EH (cell line): ENCODE results near the gene OGFR.

ENCODE experiments used
- DNase-seq: peaks from one replicate; pipeline ENCODE4 v3.0.0-alpha.2; 2015; ENCODE audit warnings: low read depth

Gene OGFR

DNA sequence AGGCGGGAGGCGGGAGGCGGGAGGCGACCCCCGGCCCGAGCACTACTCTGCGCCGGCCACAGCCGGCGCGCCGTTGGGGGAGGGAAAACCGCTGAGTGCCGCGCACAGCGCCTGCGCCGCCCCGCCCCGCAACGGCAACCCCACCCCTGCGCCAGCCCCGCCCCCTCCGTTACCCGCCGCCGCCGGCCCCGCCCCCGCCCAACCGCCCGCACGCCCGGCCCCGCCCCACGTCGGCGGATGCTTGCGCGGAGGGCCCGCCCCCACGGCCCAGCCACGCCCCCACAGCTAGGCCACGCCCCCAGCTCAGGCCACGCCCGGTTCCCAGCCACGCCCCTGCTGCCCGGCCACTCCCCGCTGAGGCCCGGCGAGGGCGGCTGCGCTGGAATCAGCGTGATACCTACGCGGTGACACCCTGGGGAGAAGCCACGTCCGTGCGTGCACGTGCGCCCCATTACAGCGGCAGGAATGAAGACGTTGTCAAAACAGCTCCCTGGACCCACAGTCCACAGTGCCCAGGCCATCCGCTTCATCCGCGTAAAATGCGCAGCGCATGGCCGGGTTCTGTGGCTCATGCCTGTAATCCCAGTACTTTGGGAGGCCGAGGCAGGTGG lies 57.2 kb downstream of the OGFR start, which contains the start of gene TCFL5:
TSS of gene TCFL5 (minus strand) at position 97 of the 611 bp plus-strand sequence. CDS start 152 bp downstream, outside the sequence.
- peak; percentile 81 for DNase-seq
